HEK293 (cell line): Measurements from ENCODE around the gene ZBTB25.
A peak's percentile ranks its signal among the peaks of the same experiment; 100 is the strongest.

Experiments
- CTCF ChIA-PET: fragments of 350-600 bp; formaldehyde crosslinking; extraction: SDS; loops from one replicate; lab custom pipeline; 2021; ENCODE audit warnings: antibody characterized with exemption; lab: Yijun Ruan, JAX
- POLR2A ChIA-PET: fragments of 300-600 bp; formaldehyde crosslinking; extraction: SDS; loops from one replicate; lab custom pipeline; 2020; ENCODE audit warnings: antibody characterized with exemption, inconsistent platforms; lab: Yijun Ruan, JAX
- H3K27ac ChIP-seq: fragments of 200-500 bp; sonication (Bioruptor generic); 2 replicates; pipeline ENCODE4 v1.5.1; 2014; ENCODE audit warnings: low read depth, low read length, control low read depth, inconsistent platforms; ENCODE audit errors: extremely low read depth
- H3K36me3 ChIP-seq, 2 experiments: fragments of 200-500 bp in 1 of 2; sonication (Bioruptor generic) in 1 of 2; 1 replicate in 1 of 2; 2 replicates in 1 of 2; pipeline ENCODE4 v1.5.1; 2014 to 2017; ENCODE audit warnings: inconsistent platforms in 2 of 2, low read length in 2 of 2; ENCODE audit not compliant: control insufficient read depth in 2 of 2, insufficient read depth in 1 of 2
- H3K4me1 ChIP-seq: fragments of 200-500 bp; sonication (Bioruptor generic); 2 replicates; pipeline ENCODE4 v1.5.1; 2014; ENCODE audit warnings: mild to moderate bottlenecking, low read length, inconsistent platforms; ENCODE audit not compliant: control insufficient read depth, insufficient read depth
- H3K4me3 ChIP-seq: 2 replicates; pipeline ENCODE4 v1.5.1; 2011; ENCODE audit warnings: low read depth, mild to moderate bottlenecking, control low read depth, low read length, moderate library complexity
- H3K9me3 ChIP-seq: fragments of 200-500 bp; sonication (Bioruptor generic); 2 replicates; pipeline ENCODE4 v1.5.1; 2014; ENCODE audit warnings: low read depth, low read length, inconsistent platforms; ENCODE audit not compliant: control insufficient read depth, insufficient read depth
- HOXA7 ChIP-seq: sonication (generic); formaldehyde crosslinking; IDR thresholded peaks from 2 replicates; pipeline ENCODE4 v1.8.1; 2022; ENCODE audit warnings: missing genetic modification reagents, borderline replicate concordance
- HOXC10 ChIP-seq: sonication (generic); formaldehyde crosslinking; IDR thresholded peaks from 2 replicates; pipeline ENCODE4 v1.8.1; 2023; ENCODE audit warnings: mild to moderate bottlenecking, missing genetic modification reagents
- IKZF3 ChIP-seq: fragments of 450-650 bp; IDR thresholded peaks from 2 replicates; pipeline ENCODE4 v1.5.0; 2018; ENCODE audit warnings: missing biosample characterization, mild to moderate bottlenecking, missing genetic modification characterization, moderate library complexity
- PRDM10 ChIP-seq: fragments of 450-650 bp; formaldehyde crosslinking; IDR thresholded peaks from 2 replicates; pipeline ENCODE4 v1.5.1; 2016; ENCODE audit warnings: missing biosample characterization, missing genetic modification characterization
- WT1 ChIP-seq: fragments of 450-650 bp; formaldehyde crosslinking; IDR thresholded peaks from 2 replicates; pipeline ENCODE4 v1.5.1; 2016; ENCODE audit warnings: missing biosample characterization, missing genetic modification characterization
- YY2 ChIP-seq: fragments of 450-650 bp; formaldehyde crosslinking; IDR thresholded peaks from 2 replicates; pipeline ENCODE4 v1.5.1; 2016; ENCODE audit warnings: missing biosample characterization, missing genetic modification characterization
- ZBTB17 ChIP-seq: fragments of 450-650 bp; formaldehyde crosslinking; IDR thresholded peaks from 2 replicates; pipeline ENCODE4 v1.5.1; 2016; ENCODE audit warnings: missing biosample characterization, missing genetic modification characterization
- ZNF10 ChIP-seq: fragments of 450-650 bp; formaldehyde crosslinking; IDR thresholded peaks from 2 replicates; pipeline ENCODE4 v1.5.1; 2017; ENCODE audit warnings: missing biosample characterization, missing genetic modification characterization
- ZNF121 ChIP-seq: fragments of 450-650 bp; formaldehyde crosslinking; IDR thresholded peaks from 2 replicates; pipeline ENCODE4 v1.5.1; 2016; ENCODE audit warnings: missing biosample characterization, missing genetic modification characterization
- ZNF157 ChIP-seq: fragments of 450-650 bp; formaldehyde crosslinking; IDR thresholded peaks from 2 replicates; pipeline ENCODE4 v1.5.1; 2016; ENCODE audit warnings: missing biosample characterization, missing genetic modification characterization
- ZNF350 ChIP-seq: fragments of 450-650 bp; formaldehyde crosslinking; IDR thresholded peaks from 2 replicates; pipeline ENCODE4 v1.5.0; 2017; ENCODE audit warnings: missing biosample characterization, mild to moderate bottlenecking, missing genetic modification characterization
- ZNF544 ChIP-seq: fragments of 450-650 bp; formaldehyde crosslinking; IDR thresholded peaks from 2 replicates; pipeline ENCODE4 v1.5.0; 2017; ENCODE audit warnings: missing biosample characterization, missing genetic modification characterization
- ZNF549 ChIP-seq: fragments of 450-650 bp; IDR thresholded peaks from 2 replicates; pipeline ENCODE4 v1.5.1; 2018; ENCODE audit warnings: missing biosample characterization, missing genetic modification characterization, mild to moderate bottlenecking, inconsistent platforms, moderate library complexity
- ZNF561 ChIP-seq: fragments of 450-650 bp; IDR thresholded peaks from 2 replicates; pipeline ENCODE4 v1.5.1; 2018; ENCODE audit warnings: missing biosample characterization, missing genetic modification characterization, borderline replicate concordance
- ZNF585B ChIP-seq: fragments of 450-650 bp; formaldehyde crosslinking; IDR thresholded peaks from 2 replicates; pipeline ENCODE4 v1.5.1; 2016; ENCODE audit warnings: missing biosample characterization, missing genetic modification characterization
- ZSCAN4 ChIP-seq: fragments of 450-650 bp; formaldehyde crosslinking; IDR thresholded peaks from 2 replicates; pipeline ENCODE4 v1.5.1; 2017; ENCODE audit warnings: missing biosample characterization, missing genetic modification characterization

ZBTB25 gene

GRCh38 chr14:64464651-64465050 lies 39.0 kb downstream of the ZBTB25 start:
- no peak overlapping the region for H3K27ac ChIP-seq
- ChIA-PET CTCF (interaction anchor here (0.9 to 2.9 kb wide), 2 partner anchors 32 to 34 kb away, joined by 3 to 14 read pairs; no protein-coding TSS in a partner anchor), POLR2A (interaction anchor here (1.1 kb wide), 1 partner anchor 39 kb away, joined by 3 read pairs; no protein-coding TSS in a partner anchor)

GRCh38 chr14:64463873-64464272 lies 39.8 kb downstream of the ZBTB25 start:
- TF ChIP-seq WT1 (tag by site-specific recombination), result no peak
- TF ChIP-seq ZNF121 (tag by site-specific recombination), result 0 out of 2 replicates have a peak, but pooled peaks have one; percentile 32
- TF ChIP-seq YY2, result no peak
- ChIA-PET CTCF (interaction anchor here (0.7 to 1.7 kb wide), 5 partner anchors 14 to 173 kb away, joined by 3 to 5 read pairs (median 3); no protein-coding TSS in a partner anchor), POLR2A (interaction anchor here (0.6 to 1.1 kb wide), 4 partner anchors 40 to 90 kb away, joined by 3 to 5 read pairs (median 3); partner anchors contain the start of genes HSPA2 and MTHFD1)
- Histone ChIP-seq H3K9me3 (no peaks in the 10 kb centered on the region), H3K4me3 (no peak overlapping the region), H3K27ac (no peak overlapping the region), H3K36me3 (peaks cover 11 to 40% of the 10 kb centered on the region in 2 experiments), H3K4me1 (peaks cover 10% of the 10 kb centered on the region; the same call in 1 of the 2 replicates)

More at GRCh38 chr14:64464651-64465050, 39.0 kb downstream of the ZBTB25 start:
- Histone ChIP-seq H3K4me1 (peaks cover 10% of the 10 kb centered on the region; the same call in 1 of the 2 replicates), H3K4me3 (peak overlapping the region; percentile 56), H3K9me3 (no peaks in the 10 kb centered on the region), H3K36me3 (peaks cover 11 to 32% of the 10 kb centered on the region in 2 experiments)
- TF ChIP-seq ZBTB17 (tag by site-specific recombination), result peak; percentile 29; the same call in 1 of the 2 replicates
- no peak for TF ChIP-seq ZNF561 (tag by site-specific recombination)
- TF ChIP-seq HOXA7 (CRISPR knock-in tag), result no peak
- TF ChIP-seq IKZF3 (tag by site-specific recombination), result peak; percentile 39; the same call in 1 of the 2 replicates
- no peak for TF ChIP-seq HOXC10
- TF ChIP-seq ZNF350, result no peak
- TF ChIP-seq ZNF549 (tag by site-specific recombination), result no peak
- no peak for TF ChIP-seq ZNF157 (tag by site-specific recombination)
- no peak for TF ChIP-seq ZNF585B (tag by site-specific recombination)
- TF ChIP-seq ZNF10 (tag by site-specific recombination), result 0 out of 2 replicates have a peak, but pooled peaks have one; percentile 31

GRCh38 chr14:64463195-64463594 lies 40.4 kb downstream of the ZBTB25 start:
- TF ChIP-seq ZSCAN4 (peak; percentile 17; the same call in 1 of the 2 replicates), ZNF544 (tag by site-specific recombination) (no peak), PRDM10 (tag by site-specific recombination) (no peak)
- Histone ChIP-seq H3K36me3 (peaks cover 14 to 47% of the 10 kb centered on the region in 2 experiments), H3K4me3 (no peak overlapping the region), H3K9me3 (no peaks in the 10 kb centered on the region), H3K4me1 (peaks cover 8% of the 10 kb centered on the region; the same call in 1 of the 2 replicates), H3K27ac (no peak overlapping the region)
- ChIA-PET POLR2A (interaction anchor here (0.6 to 0.7 kb wide), 3 partner anchors 17 to 91 kb away, joined by 3 to 5 read pairs (median 5); partner anchors contain the start of gene HSPA2), CTCF (interaction anchor here (0.7 to 1.7 kb wide), 4 partner anchors 15 to 149 kb away, joined by 3 to 5 read pairs (median 3); no protein-coding TSS in a partner anchor)
